GM12878 (cell line): ENCODE measurements around the gene WIPF2. TPM values are rescaled to one million over a fixed set of nuclear protein-coding genes. Genes with fewer than 3 reads are reported as not detected.

Source experiments
- ATAC-seq: fragments of 200-7000 bp; cut with Tn5 transposase; 3 replicates; pipeline ENCODE4 v1.9.1; 2020; ENCODE audit warnings: mild to moderate bottlenecking, moderate library complexity
- BruUV-seq: library from RNA; stranded (reverse); fragments of 400-500 nt; replicated peaks from 2 replicates; lab custom pipeline; 2021; lab: Mats Ljungman, UMichigan
- CTCF ChIA-PET: fragments of 300-600 bp; sonication (Branson Sonifier 250); formaldehyde crosslinking; extraction: SDS; loops from one replicate; lab custom pipeline; 2021; ENCODE audit warnings: inconsistent platforms; lab: Yijun Ruan, JAX
- POLR2A ChIA-PET: fragments of 350-600 bp; formaldehyde crosslinking; extraction: SDS; loops from one replicate; lab custom pipeline; 2021; ENCODE audit warnings: inconsistent platforms; lab: Charles Lee
- RAD21 ChIA-PET: fragments of 300-600 bp; sonication (Branson Sonifier 250); formaldehyde crosslinking; loops from one replicate; lab custom pipeline; 2023; ENCODE audit warnings: antibody characterized with exemption; ENCODE audit not compliant: unreplicated experiment; lab: Charles Lee
- SMC1A ChIA-PET: fragments of 300-600 bp; sonication (Branson Sonifier 250); formaldehyde crosslinking; loops from one replicate; lab custom pipeline; 2023; ENCODE audit not compliant: unreplicated experiment, uncharacterized antibody; lab: Charles Lee
- DNase-seq: peaks from one replicate; pipeline ENCODE4 v3.0.0-alpha.2; 2011; ENCODE audit warnings: low read depth, low spot score
- FAIRE-seq: peaks from 3 replicates; lab custom pipeline; 2011; peaks lifted over from hg19 to GRCh38; lab: Jason Lieb, UNC
- H2AFZ ChIP-seq: 2 replicates; pipeline ENCODE4 v1.6.0; 2011; ENCODE audit warnings: low read depth, low read length, control low read depth; ENCODE audit not compliant: control insufficient read depth
- H3K27ac ChIP-seq: 2 replicates; pipeline ENCODE4 v1.5.1; 2011; ENCODE audit warnings: control low read depth; ENCODE audit not compliant: control insufficient read depth, insufficient read depth
- H3K27me3 ChIP-seq, 2 experiments: replicated peaks in 1 of 2; 2 replicates each; pipeline versions ENCODE4 v1.6.0 to v1.6.1; 2011; ENCODE audit warnings: low read length in 1 of 2; ENCODE audit not compliant: control insufficient read depth in 2 of 2, insufficient read depth in 2 of 2
- H3K36me3 ChIP-seq, 2 experiments: 2 replicates each; pipeline ENCODE4 v1.5.1; 2011; ENCODE audit warnings: low read length in 1 of 2; ENCODE audit not compliant: control insufficient read depth in 2 of 2, insufficient read depth in 2 of 2
- H3K4me1 ChIP-seq: 2 replicates; pipeline ENCODE4 v1.6.1; 2011; ENCODE audit warnings: mild to moderate bottlenecking, low read length, moderate library complexity, mixed read lengths; ENCODE audit not compliant: control insufficient read depth, insufficient read depth
- H3K4me2 ChIP-seq: 2 replicates; pipeline ENCODE4 v1.6.0; 2011; ENCODE audit warnings: control low read depth; ENCODE audit not compliant: control insufficient read depth, insufficient read depth
- H3K4me3 ChIP-seq: fragments of 200-600 bp; sonication (generic); 2 replicates; pipeline ENCODE4 v1.5.1; 2016
- H3K79me2 ChIP-seq: 2 replicates; pipeline ENCODE4 v1.6.0; 2011; ENCODE audit warnings: low read length; ENCODE audit not compliant: control insufficient read depth, insufficient read depth
- H3K9ac ChIP-seq: 2 replicates; pipeline ENCODE4 v1.8.0; 2011; ENCODE audit warnings: low read length, control low read depth, mixed read lengths; ENCODE audit not compliant: control insufficient read depth, insufficient read depth
- H3K9me3 ChIP-seq: replicated peaks from 3 replicates; pipeline ENCODE4 v1.5.1; 2011; ENCODE audit warnings: mild to moderate bottlenecking, low read length; ENCODE audit not compliant: control insufficient read depth, insufficient read depth
- H4K20me1 ChIP-seq: 2 replicates; pipeline ENCODE4 v1.6.0; 2011; ENCODE audit not compliant: control insufficient read depth, insufficient read depth
- CHD1 ChIP-seq: IDR thresholded peaks from 2 replicates; pipeline ENCODE4 v1.6.1; 2012; ENCODE audit warnings: low read depth, low read length, improper control_type of control experiment
- GATAD2B ChIP-seq: fragments of 450-650 bp; conservative IDR thresholded peaks from 2 replicates; pipeline ENCODE4 v1.6.1; 2017; ENCODE audit warnings: low read depth, mild to moderate bottlenecking, moderate library complexity
- JUND ChIP-seq: IDR thresholded peaks from 2 replicates; pipeline ENCODE4 v1.6.1; 2012; ENCODE audit warnings: low read depth, mild to moderate bottlenecking, low read length, improper control_type of control experiment, moderate library complexity
- KDM1A ChIP-seq: fragments of 200-600 bp; sonication (generic); IDR thresholded peaks from 2 replicates; pipeline ENCODE4 v1.6.1; 2016; ENCODE audit warnings: borderline replicate concordance
- MAX ChIP-seq: IDR thresholded peaks from 2 replicates; pipeline ENCODE4 v1.6.1; 2012; ENCODE audit warnings: low read depth, low read length, improper control_type of control experiment
- NBN ChIP-seq: fragments of 450-650 bp; IDR thresholded peaks from 2 replicates; pipeline ENCODE4 v1.6.1; 2016
- NKRF ChIP-seq: fragments of 450-650 bp; conservative IDR thresholded peaks from 2 replicates; pipeline ENCODE4 v1.6.1; 2017; ENCODE audit warnings: mild to moderate bottlenecking, moderate library complexity
- NR2C1 ChIP-seq: fragments of 450-650 bp; IDR thresholded peaks from 2 replicates; pipeline ENCODE4 v1.6.1; 2017; ENCODE audit warnings: antibody characterized with exemption, mild to moderate bottlenecking, moderate library complexity
- POLR2AphosphoS2 ChIP-seq: IDR thresholded peaks from 2 replicates; pipeline ENCODE4 v1.6.1; 2011; ENCODE audit warnings: low read depth, mild to moderate bottlenecking, low read length, improper control_type of control experiment, moderate library complexity
- RCOR1 ChIP-seq: conservative IDR thresholded peaks from 2 replicates; pipeline ENCODE4 v1.6.1; 2012; ENCODE audit warnings: low read depth, low read length, improper control_type of control experiment
- RELB ChIP-seq: fragments of 450-650 bp; IDR thresholded peaks from 2 replicates; pipeline ENCODE4 v1.6.1; 2017; ENCODE audit warnings: low read depth, mild to moderate bottlenecking, moderate library complexity
- RFX5 ChIP-seq: IDR thresholded peaks from 2 replicates; pipeline ENCODE4 v1.6.1; 2011; ENCODE audit warnings: low read depth, low read length, improper control_type of control experiment
- SRF ChIP-seq, 2 experiments: IDR thresholded peaks; 2 replicates each; pipeline ENCODE4 v1.6.1; 2011; ENCODE audit warnings: low read depth in 2 of 2, low read length in 2 of 2, mild to moderate bottlenecking in 1 of 2, moderate library complexity in 1 of 2
- ZBTB33 ChIP-seq: fragments of 450-650 bp; IDR thresholded peaks from 2 replicates; pipeline ENCODE4 v1.6.1; 2017; ENCODE audit warnings: mild to moderate bottlenecking
- WGBS: methylation state at CpG from one replicate; pipeline ENCODE4 v1.1.6; 2016; ENCODE audit warnings: low lambda C conversion rate; ENCODE audit not compliant: insufficient replicate concordance, insufficient coverage; ENCODE audit errors: missing lambda C conversion rate; 5-methylcytosine and 5-hydroxymethylcytosine counted together
- in situ Hi-C: fragments of 300-500 bp; cut with MboI; formaldehyde crosslinking; loops from 9 replicates; pipeline ENCODE4 v1.14.3; 2018; ENCODE audit warnings: mixed read lengths
- intact Hi-C: fragments of 100-400 bp; cut with micrococcal nuclease; formaldehyde crosslinking; loops from one replicate; pipeline ENCODE4 v1.14.2; 2022; ENCODE audit not compliant: unreplicated experiment
- polyA plus RNA-seq, 11 experiments: library from polyadenylated mRNA; depleted of rRNA in 4 of 11; unstranded in 6 of 11; stranded (reverse) in 5 of 11; fragments of >200 nt; fragmentation: Nextera tagmentation in 4 of 11; fragmentation: Illumina TruSeq in 1 of 11; extraction: Ambion mirVana in 4 of 11; extraction: Trizol in 1 of 11; gene quantifications; 1 replicate in 1 of 11; 2 replicates in 10 of 11; pipeline versions ENCODE4 v1.2.1 to v1.2.3, GENCODE V29; 2011 to 2016; ENCODE audit warnings: inconsistent platforms in 2 of 11, missing spikeins in 2 of 11, low read depth in 1 of 11
- total RNA-seq, 4 experiments: library from RNA; depleted of rRNA in 3 of 4; stranded (reverse); fragments of >200 nt in 3 of 4; fragmentation: Illumina TruSeq in 1 of 4; extraction: Trizol in 1 of 4; gene quantifications; 2 replicates each; pipeline versions ENCODE4 v1.2.1 to v1.2.3, GENCODE V29; 2013 to 2021

WIPF2 gene
- total and polyA plus RNA-seq, 10 of the 15 experiments (the other 5 are each of a cell fraction or from before 2014, with no cell fraction given), result 4.2 to 20.8 (median 7.1) TPM

GRCh38 chr17:40303009-40303657 lies 84.0 kb downstream of the WIPF2 start (continued):
- no peak for TF ChIP-seq ZBTB33
- peak; percentile 20; the same call in 1 of the 2 replicates for TF ChIP-seq RELB
- no peak for TF ChIP-seq KDM1A

GRCh38 chr17:40303708-40304551 lies 84.8 kb downstream of the WIPF2 start:
- Histone ChIP-seq H3K79me2 (no peaks in the 10 kb centered on the region; the same call in 1 of the 2 replicates), H3K4me2 (no peak overlapping the region), H3K36me3 (peaks cover 4 to 11% of the 10 kb centered on the region in 2 experiments), H3K9me3 (no peaks in the 10 kb centered on the region), H3K27me3 (no peaks in the 10 kb centered on the region), H3K4me1 (peaks cover 13% of the 10 kb centered on the region), H3K4me3 (no peak overlapping the region), H2AFZ (no peak overlapping the region), H3K27ac (no peak overlapping the region), H4K20me1 (no peaks in the 10 kb centered on the region), H3K9ac (no peak overlapping the region)
- ChIA-PET CTCF (interaction anchor here (0.6 to 10.6 kb wide), 30 partner anchors 8 to 1359 kb away, joined by 3 to 311 read pairs (median 5); partner anchors contain the start of genes CDC6, GJD3 and TOP2A), SMC1A (interaction anchor here (0.8 to 11.2 kb wide), 19 partner anchors 9 to 229 kb away, joined by 3 to 172 read pairs (median 5); partner anchors contain the start of gene WIPF2), POLR2A (interaction anchor here (0.5 to 1.6 kb wide), 6 partner anchors 10 to 228 kb away, joined by 3 to 5 read pairs (median 4); no protein-coding TSS in a partner anchor), RAD21 (interaction anchor here (0.8 to 18.7 kb wide), 18 partner anchors 8 to 245 kb away, joined by 3 to 271 read pairs (median 6); partner anchors contain the start of gene TOP2A)
- intact Hi-C loops (loop anchor here (1.0 to 5.0 kb wide), 2 partner anchors 51 to 228 kb away; no protein-coding TSS in a partner anchor), in situ Hi-C loops (loop anchor here (5.0 kb wide), 1 partner anchor 48 kb away; no protein-coding TSS in a partner anchor)
- DNase-seq, result no peak
- no peak for ATAC-seq
- TSS peak; percentile 37 for BruUV-seq
- WGBS, result 99% methylated on average over 5 of the region's 5 CpGs
- FAIRE-seq, result no peak
- no peak for TF ChIP-seq RCOR1
- TF ChIP-seq RFX5, result no peak
- TF ChIP-seq NKRF, result no peak
- no peak for TF ChIP-seq NR2C1
- TF ChIP-seq POLR2AphosphoS2, result no peak
- no peak for TF ChIP-seq SRF (IDR thresholded peaks at IDR 0.05; ENCODE audit: low read depth in 2 of 2, low read length in 2 of 2)
- no peak for TF ChIP-seq GATAD2B
- no peak for TF ChIP-seq NBN
- no peak for TF ChIP-seq MAX
- TF ChIP-seq JUND, result no peak
- no peak for TF ChIP-seq CHD1
